A549 (cell line): ENCODE results near the gene SLIT3.

Source experiments
- CHD4 ChIP-seq: fragments of 200-600 bp; sonication (generic); IDR thresholded peaks from 2 replicates; pipeline ENCODE4 v1.6.1; 2016; ENCODE audit warnings: antibody characterized with exemption, mild to moderate bottlenecking, borderline replicate concordance
- CTCF ChIP-seq: fragments of >200 bp; sonication (Bioruptor Twin); formaldehyde crosslinking; IDR thresholded peaks from 3 replicates; pipeline ENCODE4 v1.5.1; 2016
- HEYL ChIP-seq: fragments of 250-450 bp; sonication (Bioruptor Pico); IDR thresholded peaks from 2 replicates; pipeline ENCODE4 v1.8.0; 2021; ENCODE audit warnings: mild to moderate bottlenecking, moderate library complexity
- POLR2A ChIP-seq: IDR thresholded peaks from 2 replicates; pipeline ENCODE4 v1.6.1; 2012; ENCODE audit warnings: mild to moderate bottlenecking, low read length
- RAD21 ChIP-seq, 2 experiments: fragments of >200 bp in 1 of 2; sonication (Bioruptor Twin) in 1 of 2; formaldehyde crosslinking in 1 of 2; IDR thresholded peaks in 1 of 2; conservative IDR thresholded peaks in 1 of 2; 2 replicates in 1 of 2; 3 replicates in 1 of 2; pipeline ENCODE4 v1.6.1; 2012 to 2018; ENCODE audit warnings: inconsistent platforms in 1 of 2
- RCOR1 ChIP-seq: fragments of 150-350 bp; IDR thresholded peaks from 2 replicates; pipeline ENCODE4 v1.6.1; 2014; ENCODE audit warnings: antibody characterized with exemption, low read length, low read depth

GRCh38 chr5:168724227-168724626, 576.7 kb downstream of the SLIT3 start:
- TF ChIP-seq RAD21 (conservative IDR thresholded peaks at IDR 0.05 in 1 of 2, IDR thresholded peaks at IDR 0.05 in 1 of 2), result no peak
- no peak for TF ChIP-seq POLR2A
- TF ChIP-seq CTCF, result no peak
- TF ChIP-seq CHD4, result no peak
- TF ChIP-seq HEYL, result no peak
- no peak for TF ChIP-seq RCOR1
